GM13977 (cell line): ENCODE data around the gene PCNX2.

Experiments used
- DNase-seq: peaks from one replicate; pipeline ENCODE4 v3.0.0; 2012; ENCODE audit warnings: low spot score
- CTCF ChIP-seq: IDR thresholded peaks from 2 replicates; pipeline ENCODE4 v1.5.1; 2012; ENCODE audit warnings: mild to moderate bottlenecking, control low read depth; ENCODE audit not compliant: insufficient read depth; ENCODE audit errors: extremely low read depth, missing control alignments
- in situ Hi-C: fragments of 300-500 bp; cut with MboI; formaldehyde crosslinking; loops from one replicate; pipeline ENCODE4 v1.12.0; 2022; ENCODE audit warnings: low sequenced_read_pairs, low pct_unique_long_range_greater_than_20kb, mixed read lengths, inconsistent platforms; ENCODE audit not compliant: unreplicated experiment

The PCNX2 gene

GRCh38 chr1:233019778-233020325 lies 275.7 kb downstream of the PCNX2 start:
- in situ Hi-C loops, result no loop called here
- no peak for TF ChIP-seq CTCF
- DNase-seq, result no peak

GRCh38 chr1:233019083-233019482 lies 276.4 kb downstream of the PCNX2 start:
- in situ Hi-C loops, result no loop called here
- TF ChIP-seq CTCF, result no peak
- DNase-seq, result no peak

GRCh38 chr1:233016798-233017197 lies 278.7 kb downstream of the PCNX2 start:
- no peak for TF ChIP-seq CTCF

DNA sequence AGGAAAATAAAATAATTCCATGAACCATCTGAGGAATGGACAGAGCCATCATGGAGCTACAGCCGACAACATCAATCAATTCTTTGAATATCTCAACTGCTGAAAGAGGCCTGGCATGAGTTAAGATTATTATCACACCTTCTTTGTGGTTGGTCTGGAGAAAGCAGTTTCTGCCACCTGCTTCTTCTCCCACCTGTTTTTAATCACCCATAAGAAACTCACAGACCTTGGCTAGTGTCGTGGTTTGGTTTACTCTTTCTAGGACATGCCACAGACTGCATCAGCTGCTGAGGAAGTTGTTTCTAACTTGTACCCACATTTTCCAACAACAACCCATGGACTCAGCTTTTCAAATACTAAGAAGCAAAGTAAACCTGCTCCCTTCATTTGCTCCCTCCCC lies 279.6 kb downstream of the PCNX2 start:
- no peak for TF ChIP-seq CTCF
- DNase-seq, result no peak
- in situ Hi-C loops, result no loop called here

More at GRCh38 chr1:233016798-233017197, 278.7 kb downstream of the PCNX2 start:
- in situ Hi-C loops, result no loop called here
- no peak for DNase-seq

DNA sequence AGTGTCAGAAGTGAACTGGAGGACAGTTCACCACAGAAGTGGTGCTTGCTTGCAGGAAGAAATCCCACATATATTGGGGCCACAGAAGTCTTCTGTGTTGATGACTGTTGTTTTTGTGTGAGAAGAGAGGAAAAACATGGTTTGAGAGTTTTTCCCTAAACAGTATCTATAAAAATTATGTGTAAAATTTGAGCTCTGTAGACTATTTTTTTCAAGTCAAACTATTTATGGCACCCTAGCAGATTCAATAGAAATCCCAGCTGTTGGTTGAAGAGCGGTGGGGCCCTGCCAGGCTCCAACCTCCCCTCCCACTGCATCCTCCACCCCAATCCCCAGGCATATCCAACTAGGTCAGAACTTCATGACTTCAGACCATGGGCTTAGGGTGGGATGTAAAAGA lies 283.5 kb downstream of the PCNX2 start:
- DNase-seq, result no peak
- no peak for TF ChIP-seq CTCF
- in situ Hi-C loops, result no loop called here

DNA sequence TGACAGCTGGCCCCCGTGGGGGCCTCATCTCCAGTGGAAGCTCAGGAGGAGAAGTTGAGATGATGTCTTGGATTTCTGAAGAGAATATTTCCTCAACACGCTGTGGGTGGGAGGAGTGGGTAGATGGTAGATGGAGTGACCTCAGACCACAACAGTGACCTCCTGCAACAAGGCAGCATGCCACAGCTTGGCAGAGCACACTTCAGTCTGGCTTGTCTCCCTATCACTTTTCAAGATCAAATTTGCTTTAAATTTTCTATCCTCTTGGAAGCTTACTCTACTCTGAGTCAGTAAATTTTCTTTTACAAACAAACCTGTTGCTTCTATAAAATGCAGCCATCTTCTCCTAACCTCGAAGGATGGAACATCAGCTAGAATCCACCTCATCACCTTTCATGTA lies 285.4 kb downstream of the PCNX2 start:
- no peak for DNase-seq
- no peak for TF ChIP-seq CTCF
- in situ Hi-C loops, result no loop called here

DNA sequence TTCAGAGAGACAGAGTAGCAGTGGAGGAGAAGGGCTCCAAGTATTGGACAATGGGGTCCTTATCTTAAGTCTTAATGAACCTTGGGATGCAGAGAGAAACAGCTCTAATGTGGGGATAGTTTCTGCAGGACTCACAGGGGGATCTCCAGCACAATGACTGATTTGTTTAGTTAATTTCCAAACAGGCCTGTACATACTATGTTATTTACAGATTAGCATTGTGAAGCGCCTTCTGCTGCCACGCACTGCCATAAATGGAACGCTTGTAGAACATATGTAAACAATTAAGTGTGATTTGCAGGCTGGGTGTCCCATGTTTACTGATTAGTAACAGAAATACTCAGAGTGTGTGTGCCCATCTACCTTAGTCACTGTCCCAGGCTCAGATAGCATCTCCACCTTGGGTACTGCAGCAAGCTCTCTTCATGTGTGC lies 289.0 kb downstream of the PCNX2 start:
- in situ Hi-C loops, result no loop called here
- no peak for DNase-seq
- TF ChIP-seq CTCF, result no peak
